ENCODE measurements around the gene ARFGAP3.

The ARFGAP3 gene

DNA sequence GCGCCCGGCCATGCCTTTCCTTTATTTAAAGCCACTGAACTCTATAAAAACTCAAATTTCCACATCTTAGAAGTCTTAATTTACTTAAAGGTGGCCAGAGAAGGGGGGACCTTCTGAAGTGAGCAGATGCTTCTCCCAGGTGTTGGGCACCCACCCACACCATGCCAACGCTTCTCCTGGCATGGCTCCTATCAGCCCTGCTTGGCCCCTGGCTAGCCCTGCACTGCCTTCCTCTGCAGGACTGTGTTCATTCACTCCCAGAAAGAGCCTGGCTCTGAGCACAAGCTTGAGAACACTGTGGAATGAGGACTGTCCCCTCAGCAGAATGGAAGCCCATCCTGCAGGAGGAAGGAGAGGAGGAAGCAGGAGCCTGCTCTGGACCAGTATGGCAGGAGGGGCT lies 34.6 kb upstream of the ARFGAP3 start:
- Histone ChIP-seq H3K36me3 (replicated peaks) (peaks cover 19% of the 10 kb centered on the region), H3K9me3 (no peaks in the 10 kb centered on the region), H3K27me3 (ENCODE audit: low read depth) (no peaks in the 10 kb centered on the region), H3K4me3 (no peak overlapping the region), H3K4me1 (peaks cover 8% of the 10 kb centered on the region; the same call in 1 of the 2 replicates)
- in situ Hi-C loops (cut with MboI; ENCODE audit: low sequenced_read_pairs), result no loop called here
- no peak for DNase-seq (ENCODE audit: low spot score in 2 of 2)

DNA sequence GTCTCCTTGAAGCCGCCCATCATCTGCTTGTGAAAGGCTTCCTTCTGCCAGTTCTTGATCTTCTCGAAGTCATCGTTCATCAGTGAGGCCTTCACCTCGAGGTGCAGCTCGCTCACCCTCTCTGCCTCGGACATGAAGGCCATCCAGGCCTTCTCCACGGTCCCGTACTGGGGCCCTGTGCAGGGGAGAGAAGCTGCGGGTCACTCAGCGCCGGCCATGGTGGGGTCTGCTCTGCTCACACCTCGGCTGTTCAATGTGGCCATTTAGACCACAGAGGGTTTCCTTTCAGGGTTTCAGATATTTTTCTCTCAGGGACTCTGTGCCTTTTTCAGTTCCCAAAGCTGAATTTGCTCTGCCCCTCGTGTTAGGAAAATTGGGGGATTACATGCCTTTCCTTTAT lies 33.9 kb upstream of the ARFGAP3 start:
- H3K27me3 ChIP-seq (ENCODE audit: low read depth), result no peaks in the 10 kb centered on the region
- peaks cover 19% of the 10 kb centered on the region for H3K36me3 ChIP-seq (replicated peaks)
- in situ Hi-C loops (cut with MboI; ENCODE audit: low sequenced_read_pairs), result no loop called here
- H3K4me3 ChIP-seq, result no peak overlapping the region
- H3K4me1 ChIP-seq, result peaks cover 8% of the 10 kb centered on the region; the same call in 1 of the 2 replicates
- H3K9me3 ChIP-seq, result no peaks in the 10 kb centered on the region
- no peak for DNase-seq (ENCODE audit: low spot score in 2 of 2)

DNA sequence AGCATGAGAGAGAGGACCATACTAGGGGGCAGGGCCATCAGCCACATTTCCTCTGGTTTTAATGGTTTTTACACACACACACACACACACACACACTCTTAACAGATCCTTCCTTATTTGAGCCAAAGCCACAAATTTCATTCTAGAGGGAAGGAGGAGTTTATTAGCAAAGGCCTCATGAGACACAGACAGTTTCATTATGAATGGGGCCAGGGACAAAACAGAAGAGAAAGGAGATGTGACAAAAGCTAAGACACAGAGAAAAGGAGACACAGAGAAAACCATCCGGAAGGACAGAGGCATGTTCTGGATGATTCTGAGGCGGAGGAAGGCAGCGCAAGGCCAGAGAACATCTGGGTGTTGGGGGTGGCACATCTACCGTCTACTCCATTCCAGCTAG lies 32.2 kb upstream of the ARFGAP3 start:
- H3K27me3 ChIP-seq (ENCODE audit: low read depth), result no peaks in the 10 kb centered on the region
- no peak overlapping the region for H3K4me3 ChIP-seq
- DNase-seq (ENCODE audit: low spot score in 2 of 2), result no peak

DNA sequence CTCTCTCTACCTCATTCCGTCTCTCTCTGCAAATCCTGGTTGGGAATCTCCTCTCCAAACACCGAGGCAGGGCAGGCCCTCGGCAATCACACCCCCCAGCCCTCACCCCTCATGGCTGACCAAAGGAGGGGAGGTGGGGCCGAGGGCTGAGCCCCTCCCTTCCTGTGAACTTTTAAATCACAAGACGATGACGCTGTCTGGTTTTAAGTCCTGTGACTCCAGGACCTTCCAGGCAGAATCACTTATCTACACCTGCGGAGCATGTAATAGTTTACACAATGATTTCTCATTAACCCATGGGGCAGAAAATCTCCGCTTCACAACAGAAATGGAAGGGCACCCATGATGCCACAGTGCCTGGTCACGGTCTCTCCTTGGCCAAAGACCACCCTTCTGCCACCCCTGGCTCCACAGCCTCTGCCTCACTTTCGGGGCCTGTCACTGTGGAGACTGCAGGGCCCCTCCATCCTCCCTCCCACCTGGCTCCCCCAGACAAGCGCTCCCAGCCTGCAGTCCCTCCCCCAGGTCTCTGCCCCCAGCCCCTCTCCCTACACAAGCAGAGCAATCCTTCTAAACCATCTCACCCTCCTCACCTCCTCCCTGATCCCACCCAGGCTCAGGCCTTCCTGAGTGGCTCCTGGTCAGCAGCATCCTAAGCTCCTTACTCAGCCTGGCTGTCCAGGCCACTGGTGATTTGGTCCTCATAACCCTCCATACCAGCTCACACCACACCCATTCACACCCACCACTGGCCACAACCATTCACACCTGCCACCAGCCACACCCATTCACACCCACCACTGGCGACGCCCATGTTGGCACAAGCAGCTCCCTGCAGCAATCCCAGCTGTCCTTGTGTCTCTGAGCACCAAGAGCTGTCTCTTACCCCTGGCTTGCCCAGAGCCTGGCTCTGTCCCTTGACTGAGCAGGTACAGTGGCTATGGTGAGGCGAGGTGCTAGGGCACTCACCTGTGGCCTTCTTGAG lies 30.7 kb upstream of the ARFGAP3 start:
- Histone ChIP-seq H3K36me3 (replicated peaks) (peaks cover 30% of the 10 kb centered on the region), H3K4me3 (no peak overlapping the region)

More for the DNA sequence above, 32.2 kb upstream of the ARFGAP3 start:
- in situ Hi-C loops (cut with MboI; ENCODE audit: low sequenced_read_pairs), result no loop called here
- Histone ChIP-seq H3K4me1 (no peaks in the 10 kb centered on the region), H3K9me3 (no peaks in the 10 kb centered on the region), H3K36me3 (replicated peaks) (peaks cover 19% of the 10 kb centered on the region)

DNA sequence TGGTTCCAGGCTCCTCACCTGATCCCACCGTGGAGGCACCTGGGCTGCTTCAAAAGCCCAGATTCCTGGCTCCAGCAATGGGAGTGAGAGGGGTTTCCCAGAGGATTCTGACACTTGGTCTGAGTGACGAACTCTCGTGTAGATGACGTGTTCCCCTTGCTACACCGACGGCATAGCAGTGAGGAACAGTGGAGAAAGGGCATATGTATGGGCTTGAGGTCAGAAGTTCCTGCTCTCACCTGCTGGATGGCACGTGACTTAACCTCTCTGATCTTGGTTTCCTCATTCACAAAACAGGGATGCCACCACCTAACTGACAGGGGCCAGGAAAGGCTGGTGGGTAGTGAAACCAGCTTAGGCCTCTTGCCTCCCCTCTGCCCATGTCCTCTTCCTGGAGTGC lies 30.0 kb upstream of the ARFGAP3 start:
- Histone ChIP-seq H3K27me3 (ENCODE audit: low read depth) (no peaks in the 10 kb centered on the region), H3K9me3 (no peaks in the 10 kb centered on the region), H3K4me3 (no peak overlapping the region), H3K36me3 (replicated peaks) (peaks cover 35% of the 10 kb centered on the region), H3K4me1 (no peaks in the 10 kb centered on the region)
- in situ Hi-C loops (cut with MboI; ENCODE audit: low sequenced_read_pairs), result no loop called here
- no peak for DNase-seq (ENCODE audit: low spot score in 2 of 2)

More for the DNA sequence above, 30.7 kb upstream of the ARFGAP3 start:
- in situ Hi-C loops (cut with MboI; ENCODE audit: low sequenced_read_pairs), result no loop called here
- Histone ChIP-seq H3K4me1 (no peaks in the 10 kb centered on the region), H3K9me3 (no peaks in the 10 kb centered on the region), H3K27me3 (ENCODE audit: low read depth) (no peaks in the 10 kb centered on the region)
- DNase-seq (ENCODE audit: low spot score in 2 of 2), result no peak

DNA sequence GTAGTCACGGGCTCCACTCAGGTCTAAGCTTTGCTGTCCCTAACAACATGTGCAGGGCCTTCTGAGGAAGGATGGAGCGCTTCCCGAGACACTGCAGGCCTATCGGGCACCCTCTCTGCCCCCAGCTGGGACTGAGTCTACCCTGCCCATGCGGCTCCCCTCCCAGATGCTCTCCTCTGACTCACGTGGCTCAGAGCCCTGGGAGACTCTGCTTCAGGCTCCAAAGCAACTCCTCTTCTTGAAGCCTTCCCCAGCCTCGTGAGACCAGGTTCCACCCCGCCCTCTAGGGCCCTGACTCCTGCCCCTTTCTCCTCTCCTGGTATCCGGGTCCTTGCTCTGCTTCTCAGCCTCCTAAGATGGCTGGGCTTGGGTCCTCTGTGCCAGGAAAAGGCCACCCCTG lies 28.4 kb upstream of the ARFGAP3 start:
- Histone ChIP-seq H3K9me3 (no peaks in the 10 kb centered on the region), H3K4me1 (no peaks in the 10 kb centered on the region), H3K36me3 (replicated peaks) (peaks cover 32% of the 10 kb centered on the region), H3K27me3 (ENCODE audit: low read depth) (no peaks in the 10 kb centered on the region), H3K4me3 (no peak overlapping the region)
- DNase-seq (ENCODE audit: low spot score in 2 of 2), result no peak
- in situ Hi-C loops (cut with MboI; ENCODE audit: low sequenced_read_pairs), result no loop called here

DNA sequence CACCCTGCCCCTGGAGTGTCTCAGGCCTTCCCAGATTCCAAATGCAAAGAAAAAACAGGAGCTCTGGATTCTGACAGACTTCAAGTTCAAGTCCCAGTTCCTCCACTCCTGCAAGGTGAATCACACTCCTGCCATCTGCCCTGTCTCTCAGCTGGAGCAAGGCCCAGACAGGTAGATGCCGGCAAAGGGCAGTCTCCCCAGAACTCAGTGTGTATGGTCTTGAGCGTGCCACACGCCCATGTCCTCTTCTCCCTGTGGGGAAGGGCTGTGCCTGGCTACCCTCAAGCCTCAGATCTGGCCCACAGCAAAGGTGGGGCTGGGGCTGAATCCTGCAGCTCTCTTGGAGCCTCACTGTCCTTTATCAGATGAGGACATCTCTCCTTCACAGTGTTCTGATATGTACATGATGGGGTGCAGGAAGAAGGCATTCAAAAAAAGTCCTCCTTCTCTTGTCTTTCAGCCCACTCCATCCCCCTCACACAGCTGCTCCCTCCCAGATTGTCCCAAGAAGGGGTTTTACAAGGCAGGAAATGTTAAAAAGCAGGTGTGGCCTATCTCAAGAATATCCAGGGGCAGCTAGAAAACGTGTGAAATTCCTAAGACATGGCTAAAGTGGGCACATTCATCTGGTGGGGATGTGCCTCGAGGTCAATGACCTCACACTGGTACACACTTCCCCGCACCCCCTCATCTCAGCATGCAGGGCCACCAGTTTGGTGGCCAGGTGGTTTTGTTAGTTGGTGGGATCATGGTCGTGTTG lies 27.7 kb upstream of the ARFGAP3 start:
- H3K4me1 ChIP-seq, result no peaks in the 10 kb centered on the region
- no peaks in the 10 kb centered on the region for H3K9me3 ChIP-seq
- DNase-seq (ENCODE audit: low spot score in 2 of 2), result no peak
- in situ Hi-C loops (cut with MboI; ENCODE audit: low sequenced_read_pairs), result no loop called here
- no peak overlapping the region for H3K4me3 ChIP-seq
- peaks cover 35% of the 10 kb centered on the region for H3K36me3 ChIP-seq (replicated peaks)
- no peaks in the 10 kb centered on the region for H3K27me3 ChIP-seq (ENCODE audit: low read depth)

DNA sequence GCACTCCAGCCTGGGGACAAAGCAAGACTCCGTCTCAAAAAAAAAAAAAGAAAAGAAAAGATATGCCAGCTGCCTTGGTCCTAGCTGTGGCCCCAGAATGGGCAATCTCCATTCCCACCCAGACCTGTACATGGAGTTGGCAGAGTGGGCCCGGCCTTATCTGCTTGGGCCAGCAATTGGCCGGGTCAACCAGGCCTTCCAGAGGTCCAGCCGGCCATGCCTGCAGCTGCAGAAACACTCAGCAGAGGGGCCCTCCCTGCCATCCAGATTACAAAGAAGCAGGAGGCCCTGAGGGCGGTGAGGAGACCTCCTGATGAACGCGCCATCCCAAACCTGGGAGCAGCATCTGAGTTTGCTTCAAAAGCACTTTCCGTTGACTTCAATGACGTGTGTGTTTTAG lies 26.9 kb upstream of the ARFGAP3 start:
- no peak for DNase-seq (ENCODE audit: low spot score in 2 of 2)
- no peaks in the 10 kb centered on the region for H3K27me3 ChIP-seq (ENCODE audit: low read depth)
- no peak overlapping the region for H3K4me3 ChIP-seq
- no peaks in the 10 kb centered on the region for H3K4me1 ChIP-seq
- in situ Hi-C loops (cut with MboI; ENCODE audit: low sequenced_read_pairs), result no loop called here
- no peaks in the 10 kb centered on the region for H3K9me3 ChIP-seq
- peaks cover 35% of the 10 kb centered on the region for H3K36me3 ChIP-seq (replicated peaks)

DNA sequence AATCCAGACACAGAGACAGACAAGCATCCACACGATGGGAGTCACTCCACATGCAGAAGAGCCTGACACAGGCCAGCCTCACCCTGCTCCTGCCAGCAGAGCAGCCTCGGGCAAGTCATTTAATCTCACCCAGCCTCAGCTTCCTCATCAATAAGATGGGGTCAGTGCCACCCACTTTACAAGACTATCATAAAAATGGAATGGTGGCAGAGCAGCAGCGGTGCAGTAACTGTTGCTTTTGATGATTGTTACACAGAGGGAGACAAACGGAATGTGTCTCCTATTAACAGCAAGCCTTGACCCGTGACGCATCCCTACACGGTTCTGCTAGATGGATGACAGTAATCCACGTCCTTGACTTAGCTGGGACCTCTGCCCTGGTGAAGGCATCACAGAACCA lies 26.0 kb upstream of the ARFGAP3 start:
- DNase-seq (ENCODE audit: low spot score in 2 of 2), result no peak
- no peaks in the 10 kb centered on the region for H3K9me3 ChIP-seq
- in situ Hi-C loops (cut with MboI; ENCODE audit: low sequenced_read_pairs), result no loop called here
- peaks cover 33% of the 10 kb centered on the region for H3K36me3 ChIP-seq (replicated peaks)
- H3K4me1 ChIP-seq, result no peaks in the 10 kb centered on the region
- no peak overlapping the region for H3K4me3 ChIP-seq
- H3K27me3 ChIP-seq (ENCODE audit: low read depth), result no peaks in the 10 kb centered on the region

DNA sequence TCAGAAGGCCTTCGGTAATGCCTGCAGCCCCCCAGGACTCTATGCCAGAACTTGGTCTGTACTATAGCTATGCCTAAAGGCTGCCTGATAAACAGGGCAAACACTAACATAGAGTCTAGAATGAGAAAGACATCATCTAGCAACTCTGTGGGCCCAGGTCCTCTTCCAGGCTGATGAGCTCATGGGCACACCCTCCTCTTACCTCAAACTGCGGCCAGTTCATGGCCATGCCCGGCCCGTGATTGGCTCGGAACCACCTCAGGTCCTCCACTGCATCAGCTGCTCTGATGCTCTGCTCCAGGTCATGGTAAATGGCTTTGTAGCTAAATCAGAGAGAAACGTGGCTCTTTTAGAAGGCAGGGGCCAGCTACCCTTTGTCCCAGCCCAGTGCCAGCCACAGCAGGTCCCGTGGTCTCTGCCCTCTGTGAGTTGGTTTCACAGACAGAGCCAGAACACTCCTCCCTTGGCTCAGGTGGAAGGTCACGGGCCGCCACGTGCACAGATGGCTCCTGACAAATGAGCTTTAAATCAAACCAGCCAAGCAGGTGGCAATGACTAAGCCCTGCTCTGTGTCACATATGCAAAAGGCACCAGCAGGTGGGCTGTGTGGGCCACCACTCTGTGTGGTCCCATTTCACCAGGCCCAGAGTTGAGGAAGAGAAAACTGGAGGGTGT lies 25.0 kb upstream of the ARFGAP3 start:
- Histone ChIP-seq H3K27me3 (ENCODE audit: low read depth) (no peaks in the 10 kb centered on the region), H3K4me1 (no peaks in the 10 kb centered on the region), H3K36me3 (replicated peaks) (peaks cover 30% of the 10 kb centered on the region), H3K4me3 (no peak overlapping the region), H3K9me3 (no peaks in the 10 kb centered on the region)
- DNase-seq (ENCODE audit: low spot score in 2 of 2), result no peak
- in situ Hi-C loops (cut with MboI; ENCODE audit: low sequenced_read_pairs), result no loop called here

DNA sequence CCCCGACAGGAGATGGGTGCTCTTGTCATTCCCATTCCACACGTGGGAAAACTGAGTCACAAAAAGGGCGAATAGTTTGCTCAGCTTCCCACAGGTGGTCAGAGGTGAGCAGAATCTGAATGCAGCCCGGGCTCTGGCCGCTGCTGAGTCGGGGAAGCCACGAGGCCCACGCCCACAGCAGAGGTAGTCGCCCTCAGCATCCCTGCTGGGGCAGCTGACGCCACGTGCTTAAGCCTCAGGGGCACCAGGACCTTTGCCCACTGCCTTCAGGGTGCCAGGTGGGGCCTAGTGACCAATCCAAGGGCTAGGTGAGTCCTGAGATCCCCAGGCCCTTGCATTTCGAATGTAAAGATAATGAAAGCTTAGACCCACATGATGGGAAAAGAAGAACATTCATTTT lies 24.2 kb upstream of the ARFGAP3 start:
- Histone ChIP-seq H3K4me3 (no peak overlapping the region), H3K36me3 (replicated peaks) (peaks cover 31% of the 10 kb centered on the region), H3K9me3 (no peaks in the 10 kb centered on the region), H3K4me1 (no peaks in the 10 kb centered on the region), H3K27me3 (ENCODE audit: low read depth) (no peaks in the 10 kb centered on the region)
- no peak for DNase-seq (ENCODE audit: low spot score in 2 of 2)
- in situ Hi-C loops (cut with MboI; ENCODE audit: low sequenced_read_pairs), result no loop called here

DNA sequence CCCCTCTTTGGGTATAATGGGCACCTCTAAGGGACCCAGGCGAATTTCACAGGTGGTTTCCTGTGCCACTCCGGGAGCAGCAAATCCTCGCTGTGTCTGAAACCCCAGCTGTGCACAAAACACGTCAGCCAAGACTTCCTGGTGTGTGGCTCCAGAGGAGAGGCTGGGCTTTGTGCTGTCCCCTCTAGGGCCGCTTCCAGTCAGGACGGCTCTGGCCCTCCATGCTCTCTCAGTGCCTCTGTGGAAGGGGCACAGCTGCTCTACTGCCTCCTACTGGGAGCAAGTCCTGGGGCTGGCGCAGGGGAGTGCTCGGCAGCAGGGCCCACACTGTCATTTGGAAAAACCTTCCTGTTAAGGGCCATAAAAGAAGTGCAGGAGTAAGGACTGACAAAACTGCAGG lies 23.7 kb upstream of the ARFGAP3 start:
- peaks cover 31% of the 10 kb centered on the region for H3K36me3 ChIP-seq (replicated peaks)
- in situ Hi-C loops (cut with MboI; ENCODE audit: low sequenced_read_pairs), result no loop called here
- DNase-seq (ENCODE audit: low spot score in 2 of 2), result no peak
- H3K4me3 ChIP-seq, result no peak overlapping the region
- H3K4me1 ChIP-seq, result no peaks in the 10 kb centered on the region
- H3K9me3 ChIP-seq, result no peaks in the 10 kb centered on the region
- H3K27me3 ChIP-seq (ENCODE audit: low read depth), result no peaks in the 10 kb centered on the region

DNA sequence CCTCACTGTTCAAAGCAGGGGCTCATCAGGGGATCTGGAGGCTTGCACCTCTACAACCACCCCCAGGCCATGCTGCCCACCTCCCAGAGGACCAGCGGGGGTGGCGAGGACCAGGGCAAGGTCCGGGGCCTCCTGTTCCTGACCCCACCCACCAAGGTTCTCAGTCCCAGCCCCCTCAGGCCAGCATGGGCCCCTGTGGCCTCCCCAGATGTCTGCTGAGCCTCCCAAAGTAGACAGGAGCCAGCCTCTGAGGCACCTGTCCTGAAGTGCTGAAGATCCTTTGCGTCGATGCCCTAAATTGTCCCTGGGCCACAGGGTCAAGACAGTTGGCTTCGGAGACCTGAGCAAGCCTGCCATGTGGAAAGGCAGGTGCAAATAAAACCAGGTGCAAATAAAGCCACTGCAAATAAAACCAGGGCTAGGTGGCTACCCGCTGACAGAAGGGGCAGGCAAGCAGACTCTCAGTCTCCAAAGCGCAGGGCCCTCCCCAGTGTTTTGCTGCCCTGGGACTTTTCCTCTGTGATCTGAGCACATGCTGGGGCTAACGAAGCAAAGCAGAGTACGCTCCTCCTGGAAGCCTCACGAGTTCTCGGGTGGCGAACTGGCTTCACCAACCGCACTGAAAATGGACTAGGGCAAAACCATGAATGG lies 22.4 kb upstream of the ARFGAP3 start:
- no peak overlapping the region for H3K4me3 ChIP-seq
- no peaks in the 10 kb centered on the region for H3K27me3 ChIP-seq (ENCODE audit: low read depth)
- H3K9me3 ChIP-seq, result no peaks in the 10 kb centered on the region
- peaks cover 31% of the 10 kb centered on the region for H3K36me3 ChIP-seq (replicated peaks)
- in situ Hi-C loops (cut with MboI; ENCODE audit: low sequenced_read_pairs), result no loop called here
- no peaks in the 10 kb centered on the region for H3K4me1 ChIP-seq
- DNase-seq (ENCODE audit: low spot score in 2 of 2), result no peak

Measured in HAP-1 (cell line).